Mesodermal cell (in vitro differentiated cells): ENCODE results near the gene LRSAM1.

Experiments used
- H3K27ac ChIP-seq: 2 replicates; pipeline ENCODE4 v1.7.0; 2013; ENCODE audit warnings: mild to moderate bottlenecking, low read depth, low read length, moderate library complexity; ENCODE audit not compliant: severe bottlenecking
- H3K36me3 ChIP-seq: 2 replicates; pipeline ENCODE4 v1.7.1; 2013; ENCODE audit warnings: mild to moderate bottlenecking, low read length, moderate library complexity; ENCODE audit not compliant: control insufficient read depth, insufficient read depth
- H3K4me1 ChIP-seq: one replicate; pipeline ENCODE4 v1.7.1; 2013; ENCODE audit warnings: mild to moderate bottlenecking, low read length; ENCODE audit not compliant: insufficient read depth, control insufficient read depth, poor library complexity, severe bottlenecking
- H3K4me3 ChIP-seq: 2 replicates; pipeline ENCODE4 v1.7.0; 2013; ENCODE audit warnings: low read length, control low read depth, mild to moderate bottlenecking; ENCODE audit not compliant: insufficient read depth, poor library complexity, severe bottlenecking; ENCODE audit errors: extremely low read depth
- H3K9me3 ChIP-seq: 2 replicates; pipeline ENCODE4 v1.7.1; 2013; ENCODE audit warnings: mild to moderate bottlenecking, low read length, moderate library complexity; ENCODE audit not compliant: control insufficient read depth
- WGBS, 2 experiments: methylation state at CpG; one replicate each; pipeline ENCODE4 v1.1.5; 2013; ENCODE audit warnings: missing lambda C conversion rate in 2 of 2; ENCODE audit not compliant: insufficient coverage in 2 of 2; 5-methylcytosine and 5-hydroxymethylcytosine counted together

Gene LRSAM1

GRCh38 chr9:127518091-127518856 lies 67.0 kb downstream of the LRSAM1 start:
- Histone ChIP-seq H3K4me3 (no peak overlapping the region), H3K4me1 (peaks cover 49% of the 10 kb centered on the region), H3K9me3 (peaks cover 2% of the 10 kb centered on the region), H3K36me3 (peaks cover 80% of the 10 kb centered on the region), H3K27ac (no peak overlapping the region)
- 90 to 96% methylated on average over 13 of the region's 13 CpGs for WGBS, 2 experiments

GRCh38 chr9:127519301-127520166 lies 68.2 kb downstream of the LRSAM1 start:
- H3K4me1 ChIP-seq, result peaks cover 59% of the 10 kb centered on the region
- 77 to 79% methylated on average over 12 to 18 of the region's 22 CpGs for WGBS, 2 experiments
- H3K36me3 ChIP-seq, result peaks cover 79% of the 10 kb centered on the region
- H3K4me3 ChIP-seq, result no peak overlapping the region
- H3K27ac ChIP-seq, result peak overlapping the region; percentile 99
- H3K9me3 ChIP-seq, result peaks cover 6% of the 10 kb centered on the region

DNA sequence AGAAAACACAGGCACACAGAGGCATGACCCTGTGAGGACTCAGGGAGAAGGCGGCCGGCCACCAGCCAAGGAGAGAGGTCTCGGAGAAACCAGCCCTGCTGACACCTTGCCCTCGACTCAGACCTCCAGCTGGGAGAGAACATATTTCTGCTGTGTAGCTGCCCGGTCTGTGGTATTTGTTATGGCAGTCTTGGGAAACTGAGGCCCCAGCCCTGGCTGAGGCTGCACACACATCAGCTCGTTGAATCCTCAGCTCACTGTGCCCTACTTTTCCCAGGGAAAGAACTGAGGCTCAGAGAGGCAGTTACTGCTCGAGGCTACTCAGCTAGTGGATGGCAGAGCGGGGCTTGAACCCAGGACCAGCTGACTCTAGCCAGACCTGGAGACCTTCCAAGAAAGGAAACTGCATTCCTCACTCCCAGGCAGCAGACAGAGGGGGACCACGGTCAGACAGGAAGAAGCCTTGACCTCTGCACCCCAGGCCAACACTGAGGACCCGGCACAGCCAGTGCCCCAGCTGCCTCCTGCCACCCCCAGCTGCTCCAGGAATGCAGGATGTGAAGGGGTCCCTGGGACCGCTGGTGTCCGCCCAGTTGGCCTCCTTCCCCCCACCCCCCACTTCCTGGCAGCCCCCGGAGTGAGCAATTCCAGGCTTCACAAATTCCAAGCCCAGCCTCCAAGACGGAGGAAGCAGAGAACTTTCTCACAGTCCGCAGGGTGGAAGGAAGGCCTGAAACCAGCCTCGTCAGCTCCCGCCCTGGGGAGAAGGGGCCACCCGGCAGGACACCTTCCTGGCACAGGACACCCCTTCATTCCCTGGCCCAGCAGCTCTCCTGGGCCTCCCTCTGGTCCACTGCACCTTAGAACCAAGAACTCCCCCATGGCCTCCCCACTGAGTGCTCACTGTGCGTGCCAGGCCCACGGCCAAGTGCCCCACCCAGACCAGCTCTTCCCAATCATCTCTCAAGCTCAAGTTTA lies 69.9 kb downstream of the LRSAM1 start:
- WGBS, 2 experiments, result 43 to 54% methylated on average over 14 to 15 of the region's 20 CpGs
- Histone ChIP-seq H3K4me1 (peaks cover 70% of the 10 kb centered on the region), H3K36me3 (peaks cover 80% of the 10 kb centered on the region), H3K9me3 (peaks cover 13% of the 10 kb centered on the region), H3K4me3 (no peak overlapping the region), H3K27ac (peak overlapping the region; percentile 99)

DNA sequence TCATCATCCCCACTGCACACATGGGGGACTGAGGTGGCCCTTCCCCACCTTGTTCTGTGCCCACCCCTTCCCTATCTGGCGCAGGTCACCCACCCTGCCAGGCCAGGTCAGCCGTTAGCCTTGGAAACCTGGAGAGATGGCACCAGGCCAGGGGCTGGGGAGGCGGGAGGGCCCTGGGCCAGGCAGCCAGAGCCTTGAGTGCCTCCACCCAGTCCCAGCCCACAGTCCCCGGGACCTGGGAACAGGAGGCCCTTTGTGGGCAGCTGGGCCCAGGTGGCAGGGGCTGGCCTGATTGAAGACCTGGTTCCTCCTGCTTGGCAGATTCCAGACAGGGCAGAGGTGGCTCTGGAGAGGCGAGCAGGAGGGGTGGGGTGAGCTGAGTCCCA lies 70.6 kb downstream of the LRSAM1 start:
- Histone ChIP-seq H3K27ac (peak overlapping the region; percentile 99), H3K4me1 (peaks cover 70% of the 10 kb centered on the region), H3K4me3 (no peak overlapping the region), H3K36me3 (peaks cover 80% of the 10 kb centered on the region), H3K9me3 (peaks cover 19% of the 10 kb centered on the region)
- 86 to 94% methylated on average over 4 of the region's 5 CpGs for WGBS, 2 experiments

GRCh38 chr9:127522727-127523126 lies 71.4 kb downstream of the LRSAM1 start:
- no peak overlapping the region for H3K4me3 ChIP-seq
- H3K4me1 ChIP-seq, result peaks cover 75% of the 10 kb centered on the region
- H3K36me3 ChIP-seq, result peaks cover 80% of the 10 kb centered on the region
- WGBS, 2 experiments, result 83 to 90% methylated on average over 2 of the region's 2 CpGs
- H3K9me3 ChIP-seq, result peaks cover 22% of the 10 kb centered on the region
- H3K27ac ChIP-seq, result peak overlapping the region; percentile 99

GRCh38 chr9:127523312-127523851 lies 72.1 kb downstream of the LRSAM1 start:
- 85 to 88% methylated on average over 6 to 8 of the region's 9 CpGs for WGBS, 2 experiments
- peaks cover 22% of the 10 kb centered on the region for H3K9me3 ChIP-seq
- peak overlapping the region; percentile 95 for H3K27ac ChIP-seq
- H3K36me3 ChIP-seq, result peaks cover 80% of the 10 kb centered on the region
- no peak overlapping the region for H3K4me3 ChIP-seq
- peaks cover 68% of the 10 kb centered on the region for H3K4me1 ChIP-seq

- no peak overlapping the region for H3K4me3 ChIP-seq
- H3K4me1 ChIP-seq, result peaks cover 62% of the 10 kb centered on the region
- WGBS, 2 experiments, result 54 to 64% methylated on average over 4 to 5 of the region's 6 CpGs
- H3K27ac ChIP-seq, result peak overlapping the region; percentile 95
- H3K9me3 ChIP-seq, result peaks cover 22% of the 10 kb centered on the region
- H3K36me3 ChIP-seq, result peaks cover 86% of the 10 kb centered on the region
These were observed 73.1 kb downstream of the LRSAM1 start for GRCh38 chr9:127524373-127524772.

DNA sequence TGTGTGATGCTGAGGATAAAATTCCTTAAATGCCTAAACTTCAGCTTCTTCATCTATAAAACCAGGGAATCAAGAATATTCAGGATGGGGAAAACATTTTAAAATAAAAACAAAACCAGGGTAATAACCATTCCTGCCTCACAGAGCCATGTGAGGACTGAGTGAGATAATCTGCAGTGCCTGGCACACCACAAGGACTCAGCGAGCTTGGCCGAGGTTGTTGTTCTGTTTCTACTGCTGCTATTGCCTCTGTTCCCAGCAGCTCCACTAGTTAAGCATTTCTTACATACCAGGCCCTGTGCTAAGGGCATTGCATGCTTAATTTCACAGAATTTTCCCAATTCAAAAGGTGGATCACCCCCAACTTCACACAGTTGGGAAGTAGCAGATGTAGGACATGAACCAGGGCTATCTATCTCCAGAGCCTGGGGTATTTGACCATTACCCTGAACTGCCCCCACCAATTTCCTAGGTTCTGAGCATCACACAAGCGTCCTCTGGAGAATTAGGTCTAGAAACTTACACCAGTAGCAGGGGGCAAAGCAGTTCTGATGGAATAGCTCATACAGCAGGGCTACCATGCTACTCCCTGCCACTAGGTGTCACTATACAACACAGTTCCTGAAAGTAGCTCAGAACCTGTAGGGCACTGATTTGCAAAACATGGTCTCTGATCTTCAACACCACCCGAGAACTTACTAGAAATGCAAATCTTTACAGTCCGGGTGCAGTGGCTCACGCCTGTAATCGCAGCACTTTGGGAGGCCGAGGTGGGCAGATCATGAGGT lies 74.3 kb downstream of the LRSAM1 start:
- H3K4me3 ChIP-seq, result no peak overlapping the region
- H3K9me3 ChIP-seq, result peaks cover 22% of the 10 kb centered on the region
- peaks cover 50% of the 10 kb centered on the region for H3K4me1 ChIP-seq
- H3K27ac ChIP-seq, result peak overlapping the region; percentile 95
- peaks cover 88% of the 10 kb centered on the region for H3K36me3 ChIP-seq
- 89 to 97% methylated on average over 7 to 8 of the region's 8 CpGs for WGBS, 2 experiments

- peaks cover 94% of the 10 kb centered on the region for H3K36me3 ChIP-seq
- H3K9me3 ChIP-seq, result peaks cover 22% of the 10 kb centered on the region
- peaks cover 39% of the 10 kb centered on the region for H3K4me1 ChIP-seq
- 87 to 91% methylated on average over 19 to 24 of the region's 30 CpGs for WGBS, 2 experiments
- peak overlapping the region; percentile 10 for H3K27ac ChIP-seq
- H3K4me3 ChIP-seq, result no peak overlapping the region
These were observed 75.6 kb downstream of the LRSAM1 start for GRCh38 chr9:127526655-127527559.
